Mesodermal cell (in vitro differentiated cells): ENCODE results near the gene LLGL1.

Source experiments
- H3K27ac ChIP-seq: 2 replicates; pipeline ENCODE4 v1.7.0; 2013; ENCODE audit warnings: mild to moderate bottlenecking, low read depth, low read length, moderate library complexity; ENCODE audit not compliant: severe bottlenecking
- H3K36me3 ChIP-seq: 2 replicates; pipeline ENCODE4 v1.7.1; 2013; ENCODE audit warnings: mild to moderate bottlenecking, low read length, moderate library complexity; ENCODE audit not compliant: control insufficient read depth, insufficient read depth
- H3K4me1 ChIP-seq: one replicate; pipeline ENCODE4 v1.7.1; 2013; ENCODE audit warnings: mild to moderate bottlenecking, low read length; ENCODE audit not compliant: insufficient read depth, control insufficient read depth, poor library complexity, severe bottlenecking
- H3K4me3 ChIP-seq: 2 replicates; pipeline ENCODE4 v1.7.0; 2013; ENCODE audit warnings: low read length, control low read depth, mild to moderate bottlenecking; ENCODE audit not compliant: insufficient read depth, poor library complexity, severe bottlenecking; ENCODE audit errors: extremely low read depth
- H3K9me3 ChIP-seq: 2 replicates; pipeline ENCODE4 v1.7.1; 2013; ENCODE audit warnings: mild to moderate bottlenecking, low read length, moderate library complexity; ENCODE audit not compliant: control insufficient read depth
- WGBS, 2 experiments: methylation state at CpG; one replicate each; pipeline ENCODE4 v1.1.5; 2013; ENCODE audit warnings: missing lambda C conversion rate in 2 of 2; ENCODE audit not compliant: insufficient coverage in 2 of 2; 5-methylcytosine and 5-hydroxymethylcytosine counted together

LLGL1 gene

DNA sequence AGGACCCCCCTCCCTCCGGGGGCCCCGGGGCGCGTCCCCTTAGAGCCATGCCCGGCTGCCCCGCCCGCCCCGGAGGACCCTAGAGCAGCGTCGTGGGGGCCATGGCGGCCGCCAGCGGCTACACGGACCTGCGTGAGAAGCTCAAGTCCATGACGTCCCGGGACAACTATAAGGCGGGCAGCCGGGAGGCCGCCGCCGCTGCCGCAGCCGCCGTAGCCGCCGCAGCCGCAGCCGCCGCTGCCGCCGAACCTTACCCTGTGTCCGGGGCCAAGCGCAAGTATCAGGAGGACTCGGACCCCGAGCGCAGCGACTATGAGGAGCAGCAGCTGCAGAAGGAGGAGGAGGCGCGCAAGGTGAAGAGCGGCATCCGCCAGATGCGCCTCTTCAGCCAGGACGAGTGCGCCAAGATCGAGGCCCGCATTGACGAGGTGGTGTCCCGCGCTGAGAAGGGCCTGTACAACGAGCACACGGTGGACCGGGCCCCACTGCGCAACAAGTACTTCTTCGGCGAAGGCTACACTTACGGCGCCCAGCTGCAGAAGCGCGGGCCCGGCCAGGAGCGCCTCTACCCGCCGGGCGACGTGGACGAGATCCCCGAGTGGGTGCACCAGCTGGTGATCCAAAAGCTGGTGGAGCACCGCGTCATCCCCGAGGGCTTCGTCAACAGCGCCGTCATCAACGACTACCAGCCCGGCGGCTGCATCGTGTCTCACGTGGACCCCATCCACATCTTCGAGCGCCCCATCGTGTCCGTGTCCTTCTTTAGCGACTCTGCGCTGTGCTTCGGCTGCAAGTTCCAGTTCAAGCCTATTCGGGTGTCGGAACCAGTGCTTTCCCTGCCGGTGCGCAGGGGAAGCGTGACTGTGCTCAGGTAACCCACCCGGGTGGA is 41.0 kb upstream of the LLGL1 start:
- 2 to 3% methylated on average over 73 to 88 of the region's 92 CpGs for WGBS, 2 experiments
- Histone ChIP-seq H3K27ac (peak overlapping the region; percentile 99), H3K4me1 (peaks cover 21% of the 10 kb centered on the region), H3K9me3 (no peaks in the 10 kb centered on the region), H3K36me3 (peaks cover 39% of the 10 kb centered on the region), H3K4me3 (peak overlapping the region; percentile 80)

DNA sequence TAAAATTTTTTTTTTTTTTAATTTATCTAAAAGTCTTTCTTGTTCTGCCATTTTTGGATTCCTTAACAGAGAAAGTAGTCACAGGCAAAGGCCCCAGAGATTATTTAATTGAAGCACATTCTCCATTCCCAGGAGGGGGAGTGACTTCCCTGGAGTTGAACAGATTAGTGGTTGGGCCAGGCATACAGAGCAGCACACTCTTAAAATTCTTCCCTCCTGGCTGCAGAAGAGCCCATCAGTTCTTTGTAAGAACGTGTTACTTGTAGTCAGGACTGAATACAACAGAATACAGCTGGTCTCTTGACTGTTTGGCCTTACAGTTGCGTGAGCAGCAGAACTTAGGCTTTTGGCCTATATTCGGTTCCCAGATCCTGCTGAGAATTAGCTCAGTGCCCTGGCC is 40.0 kb upstream of the LLGL1 start:
- WGBS, 2 experiments = 45 to 53% methylated on average over 3 of the region's 3 CpGs
- peaks cover 49% of the 10 kb centered on the region for H3K36me3 ChIP-seq
- H3K27ac ChIP-seq = no peak overlapping the region
- H3K9me3 ChIP-seq = no peaks in the 10 kb centered on the region
- H3K4me1 ChIP-seq = peaks cover 21% of the 10 kb centered on the region
- H3K4me3 ChIP-seq = peak overlapping the region; percentile 80

DNA sequence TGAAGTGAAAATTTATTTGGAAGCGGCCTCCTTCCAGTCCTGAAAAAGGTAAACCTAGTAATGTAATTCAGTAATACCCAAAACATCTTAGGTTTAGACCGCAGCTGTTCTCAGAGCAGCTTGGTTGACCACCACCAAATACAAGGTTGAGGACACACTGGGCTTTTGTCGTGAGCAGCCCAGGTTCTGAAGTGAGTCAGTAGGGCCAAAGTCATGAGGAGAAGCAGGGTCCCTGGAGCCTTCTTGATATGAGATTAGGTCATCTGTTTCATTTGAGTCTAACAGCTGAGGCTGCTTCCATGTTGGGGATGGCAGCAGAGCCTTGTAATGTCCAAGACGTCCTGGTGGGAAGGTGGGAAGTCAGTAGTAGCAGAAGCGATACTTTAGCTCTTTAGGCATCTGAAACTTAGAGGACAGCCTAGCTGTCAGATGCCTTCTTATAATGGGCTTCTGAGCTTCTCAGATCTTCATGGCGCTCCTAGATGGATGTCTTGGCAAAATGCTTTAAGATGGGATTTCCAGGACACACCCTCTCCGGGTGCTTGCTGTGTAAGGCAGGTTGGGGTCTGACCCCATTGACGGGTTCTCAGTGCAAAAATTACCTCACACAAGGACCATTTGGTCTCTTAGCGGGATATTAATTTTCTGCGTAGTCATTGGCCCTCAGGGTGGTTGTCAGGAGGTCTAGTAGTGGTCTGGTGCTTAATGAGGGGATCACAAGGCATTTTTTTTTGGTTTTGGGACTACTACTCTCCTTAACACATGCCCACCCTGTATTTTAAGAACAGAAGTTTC is 39.4 kb upstream of the LLGL1 start:
- H3K9me3 ChIP-seq = no peaks in the 10 kb centered on the region
- H3K4me1 ChIP-seq = peaks cover 21% of the 10 kb centered on the region
- H3K27ac ChIP-seq = no peak overlapping the region
- 63 to 87% methylated on average over 3 to 4 of the region's 10 CpGs for WGBS, 2 experiments
- H3K36me3 ChIP-seq = peaks cover 56% of the 10 kb centered on the region
- peak overlapping the region; percentile 80 for H3K4me3 ChIP-seq

DNA sequence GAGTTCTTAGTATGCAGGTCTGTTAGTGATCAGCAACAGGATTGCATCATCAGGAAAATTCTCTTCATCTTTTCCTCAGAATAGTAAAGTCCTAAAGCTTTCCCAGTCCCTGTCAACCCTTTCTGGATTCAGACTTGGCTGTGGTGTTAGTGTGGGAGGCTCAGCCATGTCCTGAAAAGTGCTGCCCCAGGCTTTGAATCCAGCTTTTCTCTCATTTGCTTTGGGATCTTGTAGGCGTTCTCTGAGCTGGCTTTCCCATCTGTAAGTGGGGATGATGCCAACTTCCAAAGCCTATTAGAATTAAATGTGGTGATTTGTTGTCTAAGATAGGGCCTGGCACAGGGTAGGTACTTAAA is 38.8 kb upstream of the LLGL1 start:
- H3K36me3 ChIP-seq = peaks cover 61% of the 10 kb centered on the region
- WGBS, 2 experiments = 86% methylated on average over 1 of the region's 1 CpG; no CpG with 5 or more reads in 1 of the 2 experiments
- H3K4me3 ChIP-seq = peak overlapping the region; percentile 80
- H3K27ac ChIP-seq = no peak overlapping the region
- H3K4me1 ChIP-seq = peaks cover 21% of the 10 kb centered on the region
- H3K9me3 ChIP-seq = no peaks in the 10 kb centered on the region

DNA sequence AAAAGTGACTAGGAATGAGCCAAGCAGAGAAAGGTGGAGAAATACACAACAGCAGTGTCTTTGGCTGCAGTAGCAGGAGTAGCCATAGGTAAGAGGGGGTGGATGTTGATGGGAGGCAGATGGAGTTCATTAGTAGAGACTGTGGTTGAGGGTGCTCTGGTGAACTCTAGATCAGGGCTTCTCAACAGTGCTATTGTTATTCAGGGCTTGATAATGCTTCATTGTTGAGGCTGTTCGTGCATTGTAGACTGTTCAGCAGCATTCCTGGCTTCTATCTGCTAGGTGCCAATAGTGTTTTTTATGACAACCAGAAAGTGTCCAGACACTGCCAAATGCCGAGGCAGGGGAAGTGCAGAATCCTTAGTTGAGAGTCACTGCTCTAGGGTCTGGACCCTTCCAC is 38.2 kb upstream of the LLGL1 start:
- no peaks in the 10 kb centered on the region for H3K9me3 ChIP-seq
- peaks cover 68% of the 10 kb centered on the region for H3K36me3 ChIP-seq
- WGBS, 2 experiments = 86 to 90% methylated on average over 1 to 2 of the region's 2 CpGs
- no peak overlapping the region for H3K27ac ChIP-seq
- H3K4me3 ChIP-seq = peak overlapping the region; percentile 80
- H3K4me1 ChIP-seq = peaks cover 21% of the 10 kb centered on the region

DNA sequence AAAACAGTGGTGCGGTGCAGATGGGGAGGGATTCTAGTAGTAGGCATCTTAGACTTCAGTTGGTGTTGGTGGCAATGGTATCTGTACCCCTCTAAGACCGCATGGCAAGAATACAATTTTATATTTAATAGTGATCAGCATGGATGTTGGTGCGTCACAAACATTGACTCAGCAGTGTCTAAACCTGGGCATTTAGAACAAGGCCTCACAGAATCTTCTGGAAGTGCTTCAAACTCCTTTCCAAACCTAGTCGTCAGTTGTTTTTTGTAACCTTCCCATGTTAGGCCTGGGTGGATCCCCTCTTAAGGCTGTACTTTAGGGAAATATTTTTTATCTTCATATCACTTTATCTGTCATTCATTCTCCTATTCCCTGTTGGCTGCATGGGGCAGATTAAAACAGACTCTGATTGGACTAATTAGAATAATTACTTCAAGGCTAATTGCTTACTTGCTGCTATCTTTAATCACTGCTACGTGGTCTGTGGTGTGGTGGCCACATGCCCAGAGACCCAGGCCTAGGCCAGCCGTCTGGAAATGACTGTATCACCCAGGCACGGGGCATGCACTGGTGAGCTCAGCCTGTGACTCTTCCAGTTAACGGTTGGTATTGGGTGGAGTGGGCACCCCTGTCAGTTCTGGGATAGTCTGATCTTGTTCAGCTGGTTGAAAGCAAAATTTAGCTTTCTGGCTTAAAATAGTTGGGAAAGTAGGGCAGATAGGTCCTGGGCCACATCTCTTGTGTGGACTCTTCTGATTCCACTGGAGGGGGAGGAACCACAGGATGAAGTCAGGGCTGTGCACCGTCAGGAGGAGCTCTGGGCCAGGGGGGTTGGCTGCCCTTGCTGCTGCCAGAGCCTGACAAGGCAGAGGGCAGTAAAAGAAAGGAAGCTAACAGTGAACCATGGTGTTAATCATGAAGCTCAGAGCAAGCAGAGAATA is 37.3 kb upstream of the LLGL1 start:
- 95 to 96% methylated on average over 6 to 8 of the region's 9 CpGs for WGBS, 2 experiments
- Histone ChIP-seq H3K27ac (no peak overlapping the region), H3K4me3 (no peak overlapping the region), H3K36me3 (peaks cover 76% of the 10 kb centered on the region), H3K9me3 (no peaks in the 10 kb centered on the region), H3K4me1 (peaks cover 21% of the 10 kb centered on the region)

DNA sequence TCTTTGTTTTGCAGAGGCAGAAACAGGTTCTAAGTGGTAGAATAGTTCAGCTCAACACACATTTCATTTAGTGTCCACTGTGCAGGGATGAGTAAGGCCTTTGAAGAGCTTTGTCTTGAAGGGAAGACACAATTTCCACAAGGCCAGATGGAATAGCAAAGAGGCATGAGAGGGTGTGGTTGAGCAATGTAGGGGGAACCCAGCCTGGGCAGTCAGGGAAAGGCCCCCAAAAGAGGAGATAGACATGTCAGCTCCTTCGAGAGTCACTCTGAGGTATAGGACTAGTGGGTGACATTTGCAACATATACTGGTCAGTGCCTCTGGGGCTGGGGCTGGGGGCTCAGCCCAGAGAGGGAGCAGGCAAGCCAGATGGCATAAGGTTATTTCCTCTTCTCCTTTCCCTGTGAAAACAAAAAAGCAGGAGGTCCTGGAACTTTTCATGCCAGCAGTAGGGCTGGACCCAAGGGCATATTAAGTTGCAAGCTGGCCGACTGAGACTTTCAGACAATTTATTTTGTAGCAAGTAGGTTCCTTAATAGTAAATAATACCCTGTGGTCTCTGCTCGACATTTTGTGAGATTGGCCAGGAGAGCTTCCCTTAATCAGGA is 34.7 kb upstream of the LLGL1 start:
- H3K27ac ChIP-seq = no peak overlapping the region
- peaks cover 20% of the 10 kb centered on the region for H3K4me1 ChIP-seq
- H3K4me3 ChIP-seq = no peak overlapping the region
- H3K36me3 ChIP-seq = peaks cover 97% of the 10 kb centered on the region
- no peaks in the 10 kb centered on the region for H3K9me3 ChIP-seq
- 100% methylated on average over 2 of the region's 3 CpGs for WGBS, 2 experiments

DNA sequence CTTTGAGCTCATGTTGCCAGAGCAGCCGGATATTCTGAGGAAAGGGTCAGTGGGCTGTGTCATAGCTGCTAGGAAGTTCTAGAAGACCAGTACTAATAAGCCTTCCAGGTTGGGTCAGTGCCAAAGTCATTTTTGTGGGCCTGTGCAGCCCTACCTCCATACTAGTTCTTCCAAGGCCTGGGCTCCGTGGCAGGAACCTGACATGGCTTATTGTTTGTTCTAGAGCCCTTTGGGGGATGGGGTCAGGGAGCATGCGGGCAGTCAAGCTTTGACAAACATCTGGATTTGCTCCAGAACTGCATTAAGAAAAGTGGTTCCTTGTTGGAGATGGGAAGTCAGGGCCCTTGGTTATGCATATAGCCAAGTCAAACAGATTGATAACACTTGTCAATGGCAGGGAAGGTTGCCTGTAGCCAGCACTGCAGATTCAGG is 34.2 kb upstream of the LLGL1 start:
- peaks cover 15% of the 10 kb centered on the region for H3K4me1 ChIP-seq
- H3K36me3 ChIP-seq = peaks cover 97% of the 10 kb centered on the region
- no peak overlapping the region for H3K4me3 ChIP-seq
- 81 to 100% methylated on average over 2 to 3 of the region's 3 CpGs for WGBS, 2 experiments
- no peak overlapping the region for H3K27ac ChIP-seq
- H3K9me3 ChIP-seq = no peaks in the 10 kb centered on the region

DNA sequence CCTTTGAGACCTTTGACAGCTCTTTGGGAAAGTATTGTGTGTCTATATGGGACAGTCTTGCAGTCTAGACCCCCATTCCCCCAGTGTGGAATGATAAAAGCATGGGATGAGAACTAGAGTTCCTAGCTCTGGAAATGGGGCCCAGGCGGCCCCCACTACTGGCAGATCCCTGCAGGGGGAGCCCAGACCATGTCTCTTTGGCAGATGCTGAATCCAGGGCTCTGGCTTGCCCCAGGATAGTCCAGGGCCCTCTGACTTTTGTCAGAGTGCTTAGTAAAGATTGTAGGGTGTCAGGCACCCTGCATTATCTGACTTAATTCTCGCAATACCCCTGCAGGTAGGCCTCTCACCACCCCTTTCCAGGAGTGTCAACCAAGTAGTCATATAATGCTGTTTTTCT is 33.5 kb upstream of the LLGL1 start:
- H3K4me3 ChIP-seq = no peak overlapping the region
- H3K4me1 ChIP-seq = peaks cover 12% of the 10 kb centered on the region
- no peaks in the 10 kb centered on the region for H3K9me3 ChIP-seq
- peaks cover 98% of the 10 kb centered on the region for H3K36me3 ChIP-seq
- 80% methylated on average over 1 of the region's 2 CpGs; no CpG with 5 or more reads in 1 of the 2 experiments for WGBS, 2 experiments
- no peak overlapping the region for H3K27ac ChIP-seq

DNA sequence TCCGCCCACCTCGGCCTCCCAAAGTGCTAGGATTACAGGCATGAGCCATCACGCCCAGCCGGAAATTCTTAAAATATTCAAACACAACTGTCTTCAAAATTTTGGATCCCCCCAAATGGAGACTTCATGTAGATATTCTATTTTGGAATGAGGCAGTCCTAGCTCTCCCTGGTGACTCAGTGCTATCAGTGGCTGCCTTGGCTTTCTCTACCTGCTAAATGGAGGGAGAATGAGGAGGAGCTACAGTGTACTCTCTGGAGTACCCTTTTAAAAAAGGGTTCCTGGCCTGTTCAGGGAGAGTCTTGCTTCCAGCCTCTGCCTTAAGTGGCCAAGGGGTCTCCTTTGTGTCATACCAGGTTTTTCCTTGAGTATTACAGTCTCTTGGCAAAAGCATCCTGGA is 31.0 kb upstream of the LLGL1 start:
- Histone ChIP-seq H3K36me3 (peaks cover 98% of the 10 kb centered on the region), H3K27ac (no peak overlapping the region), H3K4me1 (no peaks in the 10 kb centered on the region), H3K4me3 (no peak overlapping the region), H3K9me3 (no peaks in the 10 kb centered on the region)
- WGBS, 2 experiments = 100% methylated on average over 2 of the region's 4 CpGs; no CpG with 5 or more reads in 1 of the 2 experiments
